ENCODE data around the gene RLN3.

RLN3 gene

DNA sequence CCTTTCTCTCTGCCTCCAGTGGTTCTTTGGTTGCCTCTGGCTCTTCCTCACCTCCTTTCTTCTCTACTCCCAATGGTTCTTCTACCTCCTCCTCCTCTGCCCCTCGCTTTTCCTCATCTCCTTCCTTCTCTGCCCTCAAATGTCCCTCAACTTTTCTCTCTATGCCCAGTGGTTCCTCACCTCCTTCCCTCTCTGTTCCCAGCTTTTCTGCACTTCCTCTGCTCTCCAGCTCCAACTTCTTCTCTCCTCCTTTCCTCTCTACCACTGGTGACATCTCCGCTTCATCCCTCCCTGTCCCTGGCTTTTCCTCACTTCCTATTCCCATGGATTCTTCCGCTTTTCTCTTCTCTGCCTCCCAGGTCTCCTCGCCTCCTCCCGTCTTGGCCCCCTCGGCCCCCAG is 26.2 kb downstream of the RLN3 start:
- no peak for DNase-seq (ENCODE audit: low read depth)

DNA sequence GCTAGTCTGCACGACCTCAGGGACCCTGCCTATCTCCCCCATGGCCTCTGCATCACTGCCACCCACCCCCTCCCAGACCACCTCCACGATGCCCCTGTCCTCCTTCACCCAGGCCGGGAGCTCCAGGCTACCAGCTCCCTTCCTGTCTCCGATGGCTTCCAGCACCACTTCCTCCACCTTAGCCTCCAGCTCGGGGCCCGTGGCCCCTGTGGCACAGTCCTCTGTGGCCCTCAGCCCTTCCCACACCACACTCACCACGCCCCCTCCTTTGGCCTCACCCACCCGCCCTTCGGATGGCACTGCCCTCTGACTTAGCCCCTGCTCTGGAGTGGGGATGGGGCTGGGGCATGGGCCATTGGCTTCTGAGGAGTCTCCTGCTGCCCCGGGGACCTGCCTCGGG is 26.8 kb downstream of the RLN3 start:
- DNase-seq (ENCODE audit: low read depth): no peak

DNA sequence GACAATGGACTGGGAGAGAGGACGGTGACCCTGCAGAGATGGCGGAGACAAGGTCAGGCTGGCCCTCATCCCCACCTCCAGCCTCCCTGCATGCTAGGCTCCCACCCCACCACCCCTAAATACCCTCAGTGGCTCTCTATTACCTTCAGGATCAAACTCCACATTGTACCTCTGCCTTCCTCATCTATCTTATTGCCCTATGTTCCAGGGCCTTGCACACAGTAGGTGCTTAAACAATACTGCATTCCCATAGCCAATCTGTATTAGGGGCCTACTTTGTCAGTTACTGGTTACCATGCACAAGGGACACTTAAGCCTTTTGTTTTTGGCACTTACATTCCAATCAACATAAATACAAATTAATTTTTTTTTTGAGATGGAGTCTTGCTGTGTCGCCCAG is 27.4 kb downstream of the RLN3 start:
- DNase-seq (ENCODE audit: low read depth): no peak

DNA sequence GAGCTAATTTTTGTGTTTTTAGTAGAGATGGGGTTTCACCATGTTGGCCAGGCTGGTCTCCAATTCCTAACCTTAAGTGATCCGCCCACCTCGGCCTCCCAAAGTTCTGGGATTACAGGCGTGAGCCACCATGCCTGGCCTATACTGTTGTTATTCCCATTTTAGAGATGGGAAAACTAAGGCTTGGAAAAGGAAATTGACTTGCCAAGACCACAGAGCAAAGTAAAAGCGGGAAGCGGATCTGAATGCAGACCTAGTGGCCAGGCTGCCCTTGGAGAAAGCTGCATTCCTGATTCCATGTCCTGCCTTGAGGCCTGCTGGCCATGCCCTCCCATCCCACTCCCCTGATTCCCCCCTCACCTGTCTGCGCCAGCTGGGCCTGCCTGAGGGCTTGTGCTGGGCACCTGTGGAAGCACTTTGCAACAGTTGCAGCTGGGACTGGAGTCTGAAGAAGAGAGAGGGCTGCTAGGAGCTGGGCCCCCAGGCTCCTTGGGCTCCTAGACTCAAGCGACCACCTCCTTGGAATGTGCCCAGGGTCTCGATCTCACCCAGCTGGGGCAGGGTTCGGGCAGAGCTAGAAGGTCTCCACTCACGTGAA is 28.2 kb downstream of the RLN3 start:
- no peak for DNase-seq (ENCODE audit: low read depth)

DNA sequence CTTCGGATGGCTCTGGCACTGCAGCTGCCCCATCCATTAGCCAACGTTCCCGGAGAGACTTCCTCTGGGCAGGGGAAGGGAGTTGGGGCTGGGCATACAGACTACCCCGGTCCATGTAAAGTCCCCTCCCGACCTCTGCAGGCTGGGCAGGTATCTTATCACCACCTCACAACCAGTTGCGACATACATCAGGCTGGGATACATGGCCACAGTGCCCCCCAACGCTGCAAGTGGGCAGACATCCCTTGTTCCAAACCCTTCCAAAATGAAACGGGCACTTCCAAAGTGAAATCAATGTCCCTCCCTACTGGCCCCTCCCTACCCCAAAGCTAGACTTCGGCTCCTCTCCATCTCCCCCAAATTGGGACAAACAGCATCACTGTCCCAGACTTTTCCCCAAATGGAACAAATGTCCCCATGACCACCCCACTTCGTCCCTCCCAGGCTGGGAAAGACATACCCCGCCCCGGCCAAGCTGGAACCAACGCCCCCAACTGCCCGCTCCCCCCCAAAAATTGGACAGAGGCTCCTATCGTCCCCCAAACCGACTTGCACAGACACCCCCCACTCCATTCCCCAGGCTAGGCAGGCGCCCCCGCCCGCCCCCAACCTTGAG is 28.9 kb downstream of the RLN3 start:
- DNase-seq (ENCODE audit: low read depth): no peak

DNA sequence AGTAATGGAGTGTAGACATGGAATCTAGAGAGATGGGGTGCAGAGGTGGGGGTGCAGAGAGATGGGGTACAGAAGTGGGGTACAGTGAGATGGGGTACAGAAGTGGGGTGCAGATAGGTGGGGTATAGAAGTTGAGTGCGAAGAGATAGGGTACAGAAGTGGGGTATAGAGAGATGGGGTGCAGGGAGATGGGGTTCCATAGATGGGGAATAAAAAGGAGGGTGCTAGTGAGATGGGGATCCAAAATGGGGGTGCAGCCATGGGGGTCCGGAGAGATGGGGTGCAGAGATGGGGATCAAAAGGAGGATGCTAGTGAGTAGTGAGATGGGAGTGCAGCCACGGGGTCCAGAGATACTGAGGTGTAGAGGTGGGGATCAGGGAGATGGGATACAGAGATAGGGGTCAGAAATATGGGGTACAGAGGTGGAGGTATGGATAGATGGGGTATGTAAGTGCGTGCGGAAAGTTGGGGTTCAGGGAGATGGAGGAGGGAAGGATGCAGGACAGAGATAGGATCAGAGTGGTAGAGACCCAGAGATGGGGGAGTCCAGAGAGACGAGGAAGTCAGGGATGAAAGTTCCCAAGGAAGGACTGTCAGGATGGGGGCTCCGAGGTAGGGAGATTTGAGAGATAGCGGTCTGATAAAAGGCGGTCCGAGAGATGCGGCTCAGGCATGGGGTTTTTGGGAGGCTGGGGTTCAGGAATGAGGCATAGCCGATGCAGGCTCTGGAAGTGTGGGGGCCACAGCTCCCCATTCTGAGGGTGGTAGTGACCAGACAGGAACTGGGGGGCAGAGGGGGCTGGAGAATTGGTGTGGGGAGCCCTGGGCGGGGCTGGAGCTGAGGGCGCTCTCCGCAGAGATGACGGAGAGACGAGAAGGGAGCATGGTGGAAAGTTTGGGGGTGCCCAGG is 30.5 kb downstream of the RLN3 start:
- DNase-seq (ENCODE audit: low read depth): no peak

DNA sequence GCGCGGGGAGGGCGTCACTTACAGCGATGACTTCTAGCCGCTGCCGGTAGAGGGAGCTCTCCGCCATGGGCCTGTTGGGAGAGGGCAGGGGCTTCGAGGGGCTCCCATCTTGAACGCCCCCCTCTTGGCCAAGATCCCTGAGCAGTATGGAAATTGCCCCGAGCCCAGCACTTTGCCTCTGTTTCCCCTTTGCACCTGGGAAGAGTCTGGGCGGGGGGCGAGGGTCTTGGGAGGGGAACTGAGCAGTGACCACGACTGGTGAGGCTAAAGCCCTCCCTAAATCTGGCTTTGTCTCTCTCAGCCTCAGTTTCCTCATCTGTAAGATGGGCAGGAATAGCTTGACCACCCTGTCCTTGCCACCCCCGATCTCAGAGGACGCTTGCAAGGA is 31.1 kb downstream of the RLN3 start:
- no peak for DNase-seq (ENCODE audit: low read depth)

DNA sequence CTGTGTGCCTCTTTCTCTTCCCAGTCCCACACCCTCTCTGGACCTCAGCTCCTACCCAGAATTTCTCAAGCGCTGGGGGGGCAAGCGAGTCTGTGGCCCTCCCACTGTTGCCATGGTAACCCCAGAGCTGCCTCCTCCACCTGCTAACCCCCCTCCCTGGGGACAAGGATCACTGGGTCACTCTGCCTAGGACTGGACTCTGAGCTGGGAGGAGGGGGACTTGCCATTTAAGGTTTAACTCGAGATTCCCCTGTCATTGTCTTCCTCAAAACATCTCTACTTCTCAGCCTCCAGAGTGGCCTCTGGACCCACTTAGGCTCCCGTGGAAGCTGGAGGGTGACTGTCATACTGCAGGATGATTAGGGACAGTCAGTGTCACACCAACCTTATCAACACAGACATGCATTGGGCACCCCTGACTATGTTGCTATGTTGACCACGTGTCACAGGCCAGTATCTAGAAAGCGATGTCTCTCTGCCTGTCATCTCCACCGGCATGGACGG is 31.8 kb downstream of the RLN3 start:
- no peak for DNase-seq (ENCODE audit: low read depth)

DNA sequence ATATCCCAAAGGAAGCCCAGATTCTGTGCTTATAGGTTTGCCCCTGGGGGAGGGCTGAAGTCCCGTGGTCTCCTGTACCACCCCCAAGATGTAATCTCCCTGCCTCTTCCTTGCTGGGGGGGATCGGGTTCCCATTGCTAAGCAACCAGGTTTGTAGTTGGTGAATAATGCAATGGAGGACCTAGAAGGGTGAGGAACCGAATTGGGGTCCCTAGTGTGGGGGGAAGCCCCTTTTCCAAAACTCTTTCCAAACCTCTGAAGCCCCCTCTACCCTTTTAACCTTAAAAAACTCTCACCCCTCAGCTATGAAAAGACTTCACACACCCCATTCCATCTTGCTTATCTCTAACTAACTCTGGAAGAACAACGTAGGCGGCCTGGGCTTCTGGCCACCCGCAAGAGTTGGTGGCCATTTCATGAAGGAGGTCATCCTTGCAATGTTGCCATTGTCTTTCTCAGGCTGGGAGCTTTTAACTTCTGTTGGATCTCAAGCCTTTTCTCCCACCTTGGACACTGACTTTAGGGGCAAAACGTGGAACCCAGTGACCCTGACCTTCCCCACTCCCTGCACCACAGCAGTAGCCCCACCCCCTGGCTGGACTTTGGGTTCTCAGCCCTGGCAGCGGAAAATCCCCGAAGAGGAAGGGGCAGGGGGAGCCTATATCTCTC is 33.3 kb downstream of the RLN3 start:
- no peak for DNase-seq (ENCODE audit: low read depth)

DNA sequence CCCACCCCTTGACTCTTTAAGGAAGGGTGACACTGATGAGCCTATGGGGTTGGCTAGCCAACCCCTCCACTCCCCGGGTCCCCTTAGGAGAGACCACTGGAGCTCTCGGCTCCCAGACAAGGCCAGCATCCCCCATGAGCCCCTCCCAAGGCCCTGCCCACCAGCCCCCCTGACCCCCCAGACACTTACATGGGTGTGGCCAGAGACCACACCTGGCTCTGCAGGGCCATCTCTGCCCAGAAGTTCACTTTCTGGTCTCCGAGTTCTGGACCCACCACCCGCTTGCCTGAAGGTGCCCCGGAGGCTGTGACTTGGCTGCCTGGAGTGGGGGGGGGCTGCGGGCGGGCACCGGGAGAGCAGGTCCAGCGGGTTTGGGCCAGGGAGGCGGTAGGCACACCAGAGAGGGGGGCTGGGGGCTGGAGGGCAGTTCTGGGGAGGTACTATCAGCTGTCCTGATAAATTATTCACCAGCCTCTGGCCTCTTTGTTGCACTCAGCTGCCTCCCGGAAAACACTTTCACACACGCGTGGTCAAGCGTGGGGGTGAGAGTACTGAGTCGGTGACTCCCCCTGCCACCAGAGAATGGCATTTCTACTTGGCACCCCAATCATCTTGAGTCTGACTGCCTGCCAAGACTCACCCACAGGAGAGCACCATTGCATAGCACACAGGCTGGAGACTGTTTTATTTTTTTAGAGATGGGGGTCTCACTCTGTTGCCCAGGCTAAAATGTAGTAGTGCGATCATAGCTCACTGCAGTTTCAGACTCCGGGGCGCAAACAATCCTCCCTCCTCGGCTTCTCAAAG is 34.0 kb downstream of the RLN3 start, which contains the start of gene PALM3:
TSS of gene PALM3 (minus strand) at position 326 of the 807 bp plus-strand sequence. CDS start at position 230, 96 bp downstream.
- no peak for DNase-seq (ENCODE audit: low read depth)

DNA sequence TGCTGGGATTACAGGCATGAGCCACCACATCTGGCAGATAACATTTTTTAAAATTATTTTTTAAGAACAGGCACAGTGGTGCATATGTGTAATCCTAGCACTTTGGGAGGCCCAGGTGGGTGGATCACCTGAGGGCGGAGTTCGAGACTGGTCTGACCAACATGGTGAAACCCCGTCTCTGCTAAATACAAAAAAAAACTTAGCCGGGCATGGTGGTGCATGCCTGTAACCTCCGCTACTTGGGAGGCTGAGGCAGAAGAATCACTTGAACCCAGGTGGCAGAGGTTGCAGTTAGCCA is 34.6 kb downstream of the RLN3 start:
- DNase-seq (ENCODE audit: low read depth): no peak

DNA sequence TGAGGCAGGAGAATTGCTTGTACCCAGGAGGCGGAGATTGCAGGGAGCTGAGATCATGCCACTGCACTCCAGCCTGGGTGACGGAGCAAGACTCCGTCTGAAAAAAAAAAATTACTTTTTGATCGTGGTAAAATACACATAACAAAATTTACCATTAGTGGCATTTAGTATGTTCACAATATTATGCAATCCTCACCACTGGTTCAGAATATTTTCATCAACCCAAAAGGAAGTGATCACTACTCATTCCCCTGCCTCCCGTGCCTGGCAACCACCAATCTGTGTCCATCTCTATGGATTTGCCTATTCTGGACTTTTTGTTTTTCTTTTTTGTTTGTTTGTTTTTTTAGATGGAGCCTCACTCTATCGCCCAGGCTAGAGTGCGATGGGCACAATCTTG is 35.2 kb downstream of the RLN3 start:
- no peak for DNase-seq (ENCODE audit: low read depth)

DNA sequence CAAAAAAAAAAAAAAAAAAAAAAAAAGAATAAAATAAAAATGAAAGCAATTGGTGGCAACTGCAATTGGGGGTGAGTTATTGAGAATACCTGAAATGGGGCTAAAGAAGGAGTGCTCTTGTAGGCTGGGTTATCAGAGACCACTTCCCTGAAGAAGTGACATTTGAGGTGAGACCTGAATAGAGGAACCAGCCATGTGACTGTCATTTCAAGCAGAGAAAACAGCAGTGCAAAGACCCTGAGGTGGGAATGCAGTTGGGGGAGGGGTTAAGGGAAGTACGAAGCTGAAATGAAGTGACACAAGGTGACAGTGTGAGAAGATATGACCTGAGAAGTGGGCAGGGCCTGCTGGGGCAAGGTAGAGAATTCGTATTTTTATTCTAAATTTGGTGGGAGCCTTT is 38.2 kb downstream of the RLN3 start:
- no peak for DNase-seq (ENCODE audit: low read depth)

DNA sequence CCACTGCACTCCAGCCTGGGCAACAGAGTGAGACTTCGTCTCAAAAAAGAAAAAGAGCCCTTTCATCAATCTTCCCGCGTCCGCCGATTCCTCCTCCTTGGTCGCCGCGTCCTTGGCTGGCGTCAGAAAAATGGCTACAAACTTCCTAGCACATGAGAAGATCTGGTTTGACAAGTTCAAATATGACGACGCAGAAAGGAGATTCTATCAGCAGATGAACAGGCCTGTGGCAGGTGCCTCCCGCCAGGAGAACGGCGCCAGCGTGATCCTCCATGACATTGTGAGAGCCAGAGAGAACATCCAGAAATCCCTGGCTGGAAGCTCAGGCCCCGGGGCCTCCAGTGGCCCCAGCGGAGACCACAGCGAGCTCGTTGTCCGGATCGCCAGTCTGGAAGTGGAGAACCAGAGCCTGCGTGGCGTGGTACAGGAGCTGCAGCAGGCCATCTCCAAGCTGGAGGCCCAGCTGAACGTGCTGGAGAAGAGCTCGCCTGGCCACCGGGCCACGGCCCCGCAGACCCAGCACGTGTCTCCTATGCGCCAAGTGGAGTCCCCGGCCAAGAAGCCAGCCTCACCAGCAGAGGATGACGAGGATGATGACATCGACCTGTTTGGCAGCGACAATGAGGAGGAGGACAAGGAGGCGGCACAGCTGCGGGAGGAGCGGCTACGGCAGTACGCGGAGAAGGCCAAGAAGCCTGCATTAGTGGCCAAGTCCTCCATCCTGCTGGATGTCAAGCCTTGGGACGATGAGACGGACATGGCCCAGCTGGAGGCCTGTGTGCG is 42.5 kb downstream of the RLN3 start:
- DNase-seq (ENCODE audit: low read depth): no peak

DNA sequence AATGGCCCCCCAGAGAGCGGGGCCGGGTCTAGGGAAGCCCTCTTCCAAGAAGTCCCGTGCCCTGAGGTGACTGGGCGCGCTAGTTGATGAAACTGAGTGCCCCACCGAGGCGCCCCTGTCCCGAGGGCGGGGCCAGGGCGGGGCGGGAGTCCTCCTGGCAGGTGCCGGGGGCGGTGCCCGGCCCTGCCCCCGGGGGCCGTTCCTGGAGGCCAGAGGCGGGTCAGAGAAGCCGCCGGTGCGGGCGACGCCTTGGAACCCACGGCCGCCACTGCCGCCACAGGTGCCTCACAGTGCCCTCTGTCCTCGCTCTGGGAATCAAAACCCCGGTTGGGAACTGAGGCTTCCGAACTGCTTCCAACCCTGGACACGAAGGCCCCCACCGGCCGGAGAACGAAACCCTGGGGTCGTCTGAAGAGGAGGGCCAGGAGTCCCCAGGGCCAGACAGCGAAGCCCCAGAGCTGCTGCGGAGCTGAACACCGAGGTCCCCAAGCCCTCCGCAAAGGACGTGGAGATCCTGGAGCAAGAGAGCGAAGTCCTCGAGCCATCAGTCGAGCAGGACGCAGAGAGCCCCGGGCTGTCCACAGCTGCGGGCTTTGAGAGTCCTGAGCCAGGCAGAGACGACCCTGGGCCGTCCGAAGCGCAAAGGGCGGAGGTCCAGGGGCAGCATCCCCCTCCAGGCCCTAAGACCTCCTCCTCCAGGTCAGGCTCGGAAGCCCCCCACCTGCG is 44.8 kb downstream of the RLN3 start, which contains the start of gene MISP3:
TSS of gene MISP3 (plus strand) at position 252 of the 726 bp plus-strand sequence. CDS start 524 bp downstream, outside the sequence.
- DNase-seq (ENCODE audit: low read depth): no peak

DNA sequence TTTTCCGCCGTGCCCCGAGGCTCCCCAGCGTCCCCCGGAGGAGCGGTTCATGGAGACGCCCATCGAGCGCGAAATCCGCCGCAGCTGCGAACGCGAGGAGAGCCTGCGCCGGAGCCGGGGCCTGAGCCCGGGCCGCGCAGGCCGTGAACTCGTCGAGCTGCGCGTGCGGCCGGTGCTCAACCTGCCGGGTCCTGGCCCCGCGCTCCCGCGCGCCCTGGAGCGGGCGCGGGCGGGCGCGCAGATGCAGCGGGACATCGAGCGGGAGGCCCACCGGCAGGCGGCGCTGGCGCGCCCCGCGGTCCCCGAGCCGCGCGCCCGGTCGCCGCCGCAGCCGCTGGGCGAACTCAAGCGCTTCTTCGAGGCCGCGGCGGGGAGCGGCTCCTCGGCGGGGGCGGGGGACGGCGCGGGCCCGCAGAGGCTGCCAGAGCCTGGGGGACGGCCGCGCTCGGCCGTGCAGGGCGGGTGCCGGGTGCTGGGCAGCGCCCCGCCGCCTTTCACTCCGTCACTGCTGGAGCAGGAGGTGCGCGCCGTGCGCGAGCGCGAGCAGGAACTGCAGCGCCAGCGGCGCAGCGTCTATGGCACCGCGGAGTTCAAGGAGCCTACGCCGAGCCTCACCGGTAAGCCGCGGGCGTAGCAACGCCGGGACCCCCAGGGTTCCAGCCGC is 45.4 kb downstream of the RLN3 start:
- DNase-seq (ENCODE audit: low read depth): peak; percentile 59

DNA sequence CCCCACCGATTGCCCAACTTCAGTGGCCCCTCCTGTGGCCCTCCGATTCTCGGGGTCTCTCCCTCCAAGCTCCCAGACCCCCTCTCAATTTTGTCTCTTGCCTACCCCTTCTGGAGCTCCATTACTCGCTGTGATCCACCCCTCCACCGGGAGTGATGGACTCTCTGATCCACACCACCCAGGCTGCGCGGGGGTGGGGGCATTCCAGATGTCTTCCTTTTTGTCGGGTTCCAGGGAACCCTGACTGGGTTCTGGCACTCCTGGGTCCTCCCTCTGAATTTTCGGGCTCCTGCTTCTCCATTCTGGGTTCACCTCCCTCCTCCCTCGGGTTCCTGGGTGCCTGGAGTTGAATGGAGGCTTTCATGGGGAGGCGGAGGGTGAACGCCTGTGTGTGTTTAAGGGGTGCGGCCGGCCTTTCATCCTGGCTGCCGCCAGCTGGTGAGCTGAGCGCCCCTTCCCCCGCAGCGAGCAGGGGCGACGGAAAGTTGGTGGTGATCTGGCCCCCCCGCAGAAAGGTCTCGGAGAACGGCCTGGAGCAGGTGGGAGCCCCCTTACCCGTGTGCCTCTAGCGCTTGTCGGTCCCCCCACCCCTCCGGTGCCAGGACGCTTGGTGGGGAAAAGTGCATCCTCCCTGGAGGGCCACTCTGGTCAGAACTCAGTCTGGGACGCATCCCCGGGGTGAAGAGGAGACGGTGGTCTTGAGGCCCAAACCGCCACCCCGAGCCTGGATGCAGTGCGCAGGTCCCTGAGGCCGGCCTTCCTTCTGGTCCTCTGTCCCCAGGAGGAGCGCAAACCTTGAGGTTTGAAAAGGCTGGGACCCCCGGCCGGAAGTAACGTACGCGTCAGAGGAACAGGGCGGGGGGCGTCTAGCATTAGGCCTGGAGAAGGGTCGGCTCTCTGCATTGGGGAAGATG is 46.2 kb downstream of the RLN3 start:
- DNase-seq (ENCODE audit: low read depth): no peak

DNA sequence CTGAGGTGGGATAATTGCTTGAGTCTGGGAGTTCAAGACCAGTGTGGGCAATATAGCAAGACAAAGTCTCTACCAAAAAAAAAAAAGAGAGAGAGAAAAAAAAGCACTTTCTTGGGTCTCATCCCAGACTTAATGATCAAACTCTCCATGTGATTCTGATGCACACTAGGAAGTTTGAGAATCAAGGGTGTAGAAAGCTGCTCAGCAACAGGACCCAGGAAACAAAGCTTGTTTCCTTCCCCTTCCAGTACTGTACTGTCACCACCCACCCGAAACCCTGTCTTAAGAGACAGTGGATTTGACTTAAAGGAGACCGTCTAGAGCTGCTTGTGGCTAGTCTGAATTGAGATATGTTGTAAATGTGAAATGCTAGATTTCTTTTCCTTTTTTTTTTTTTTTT is 50.5 kb downstream of the RLN3 start:
- DNase-seq (ENCODE audit: low read depth): no peak

Measured in T follicular helper cell (primary cell).